ENCODE data around the gene MAP3K13.
"Not testable (repeated sequence)": the region's sequence is repeated elsewhere in the genome, so short reads cannot be mapped to it uniquely, and the experiment has no call there.

Gene MAP3K13

DNA sequence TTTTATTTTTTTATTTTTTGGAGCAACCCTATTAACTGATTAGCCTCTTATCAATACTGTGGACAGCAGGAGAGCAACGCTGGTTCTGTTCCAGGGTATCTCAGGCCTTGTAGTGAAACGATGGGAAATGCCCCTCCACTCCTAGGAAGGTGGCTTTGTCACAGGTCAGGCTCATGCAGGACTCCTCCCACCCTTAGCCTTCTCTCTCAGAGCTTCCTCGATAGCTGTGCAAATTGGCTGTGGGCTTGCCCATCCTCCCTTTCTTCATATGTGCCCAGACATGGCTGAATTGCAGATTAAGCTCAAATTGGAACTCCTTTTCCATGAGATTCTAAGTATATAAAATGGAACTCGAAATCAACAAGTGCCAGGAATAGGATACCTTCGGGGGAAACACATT is 97.4 kb downstream of the MAP3K13 start:
- DNase-seq (ENCODE audit: low spot score) = no peak
- no peak overlapping the region for H3K27ac ChIP-seq
- ChIA-PET CTCF (interaction anchor here (0.6 to 2.2 kb wide), 12 partner anchors 8 to 524 kb away, joined by 3 to 14 read pairs (median 6); no protein-coding TSS in a partner anchor), POLR2A (ENCODE audit: low non-redundant PET) (no interaction called here)
- TF ChIP-seq CTCF (conservative IDR thresholded peaks at IDR 0.05; ENCODE audit: low read depth) = no peak

DNA sequence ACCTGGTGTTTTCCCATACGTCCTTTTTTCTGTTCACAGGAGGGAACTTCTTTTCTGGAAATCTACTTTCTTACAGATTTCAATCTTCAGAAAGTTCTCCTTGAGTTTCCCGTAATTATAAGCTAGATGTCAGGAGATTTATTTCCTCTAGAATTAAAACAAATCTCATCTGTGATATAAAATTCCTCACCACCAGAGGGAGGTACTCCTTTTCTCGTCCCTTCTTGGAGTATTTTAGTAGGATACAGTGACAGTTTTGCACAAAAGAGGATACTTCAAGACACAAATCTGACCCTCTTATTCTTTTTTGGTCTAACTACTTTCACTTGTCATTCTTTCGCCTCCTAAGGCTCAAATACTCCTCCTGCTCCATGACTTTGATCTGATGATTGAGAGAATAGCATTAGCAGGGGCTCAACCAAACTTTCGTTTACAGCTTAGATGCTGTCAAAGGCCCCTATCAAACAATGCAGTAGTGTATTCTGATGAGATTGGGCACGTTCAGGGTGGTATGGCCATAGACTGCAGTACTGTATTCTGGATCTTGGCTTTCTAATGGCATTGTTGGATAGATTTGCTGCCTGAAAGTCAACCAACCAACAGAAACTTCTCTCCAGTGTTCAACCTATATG is 97.9 kb downstream of the MAP3K13 start:
- DNase-seq (ENCODE audit: low spot score) = peak; percentile 45
- TF ChIP-seq CTCF (conservative IDR thresholded peaks at IDR 0.05; ENCODE audit: low read depth) = 0 out of 2 replicates have a peak, but pooled peaks have one; percentile 19
- no peak overlapping the region for H3K27ac ChIP-seq
- ChIA-PET POLR2A (ENCODE audit: low non-redundant PET) (no interaction called here), CTCF (interaction anchor here (0.6 to 2.2 kb wide), 15 partner anchors 9 to 1298 kb away, joined by 3 to 14 read pairs (median 4); partner anchors contain the start of gene SENP2)

- no peak overlapping the region for H3K27ac ChIP-seq
- no peak for TF ChIP-seq CTCF (conservative IDR thresholded peaks at IDR 0.05; ENCODE audit: low read depth)
- CTCF ChIA-PET = no interaction called here
- POLR2A ChIA-PET (ENCODE audit: low non-redundant PET) = interaction anchor here (0.6 kb wide), 1 partner anchor 244 kb away, joined by 4 read pairs; no protein-coding TSS in a partner anchor
- DNase-seq (ENCODE audit: low spot score) = no peak
These were observed 102.5 kb downstream of the MAP3K13 start for GRCh38 chr3:185465471-185465870.

GRCh38 chr3:185466123-185466522 is 103.2 kb downstream of the MAP3K13 start:
- POLR2A ChIA-PET (ENCODE audit: low non-redundant PET) = interaction anchor here (0.6 kb wide), 1 partner anchor 245 kb away, joined by 4 read pairs; no protein-coding TSS in a partner anchor
- CTCF ChIA-PET; DNase-seq (ENCODE audit: low spot score); H3K27ac ChIP-seq: not testable (repeated sequence)

GRCh38 chr3:185469542-185469941 is 106.6 kb downstream of the MAP3K13 start:
- CTCF ChIA-PET = interaction anchor here (1.6 kb wide), 1 partner anchor 9 kb away, joined by 12 read pairs; no protein-coding TSS in a partner anchor
- no peak for DNase-seq (ENCODE audit: low spot score)
- no peak overlapping the region for H3K27ac ChIP-seq
- POLR2A ChIA-PET (ENCODE audit: low non-redundant PET) = no interaction called here
- no peak for TF ChIP-seq CTCF (conservative IDR thresholded peaks at IDR 0.05; ENCODE audit: low read depth)

DNA sequence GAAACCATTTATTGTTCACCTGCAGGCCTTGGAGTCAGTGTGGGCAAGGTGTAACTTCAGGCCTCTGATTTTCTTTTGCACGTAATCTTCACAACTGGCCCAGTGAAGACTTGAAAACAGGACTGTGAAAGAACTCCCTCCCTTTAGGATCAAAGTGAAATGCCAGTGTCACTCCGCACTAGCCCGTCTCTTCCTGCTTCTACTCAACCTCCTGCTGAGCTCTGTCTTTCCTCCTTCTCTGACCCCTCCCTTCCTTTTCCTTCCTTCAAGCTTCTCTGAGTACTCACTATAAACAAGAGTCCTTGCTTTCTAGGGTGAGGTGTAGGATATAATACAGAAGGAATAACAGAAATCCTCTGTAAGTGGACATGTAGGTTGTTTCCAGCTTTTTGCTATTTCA is 107.4 kb downstream of the MAP3K13 start:
- H3K27ac ChIP-seq = no peak overlapping the region
- POLR2A ChIA-PET (ENCODE audit: low non-redundant PET) = no interaction called here
- CTCF ChIA-PET = interaction anchor here (0.5 to 1.6 kb wide), 2 partner anchors 9 to 19 kb away, joined by 4 to 12 read pairs; no protein-coding TSS in a partner anchor
- TF ChIP-seq CTCF (conservative IDR thresholded peaks at IDR 0.05; ENCODE audit: low read depth) = no peak
- no peak for DNase-seq (ENCODE audit: low spot score)

DNA sequence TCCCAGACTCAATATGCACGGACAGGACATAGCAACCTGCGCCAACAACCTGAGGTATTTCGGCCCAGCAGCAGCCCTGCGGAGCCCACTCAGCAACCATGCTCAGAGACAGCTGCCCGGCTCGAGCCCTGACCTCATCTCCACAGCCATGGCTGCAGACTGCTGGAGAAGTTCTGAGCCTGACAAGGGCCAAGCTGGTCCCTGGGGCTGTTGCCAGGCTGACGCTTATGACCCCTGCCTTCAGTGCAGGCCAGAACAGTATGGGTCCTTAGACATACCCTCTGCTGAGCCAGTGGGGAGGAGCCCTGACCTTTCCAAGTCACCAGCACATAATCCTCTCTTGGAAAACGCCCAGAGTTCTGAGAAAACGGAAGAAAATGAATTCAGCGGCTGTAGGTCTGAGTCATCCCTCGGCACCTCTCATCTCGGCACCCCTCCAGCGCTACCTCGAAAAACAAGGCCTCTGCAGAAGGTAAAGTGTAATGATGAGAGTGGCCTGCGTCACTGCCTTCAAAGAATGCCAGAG is 110.4 kb downstream of the MAP3K13 start:
- POLR2A ChIA-PET (ENCODE audit: low non-redundant PET) = no interaction called here
- H3K27ac ChIP-seq = no peak overlapping the region
- TF ChIP-seq CTCF (conservative IDR thresholded peaks at IDR 0.05; ENCODE audit: low read depth) = no peak

GRCh38 chr3:185474922-185475321 is 112.0 kb downstream of the MAP3K13 start:
- DNase-seq (ENCODE audit: low spot score); POLR2A ChIA-PET (ENCODE audit: low non-redundant PET); CTCF ChIA-PET; H3K27ac ChIP-seq: not testable (repeated sequence)

More for the DNA sequence above, 110.4 kb downstream of the MAP3K13 start:
- DNase-seq (ENCODE audit: low spot score) = peak; percentile 31
- CTCF ChIA-PET = interaction anchor here (0.5 to 0.6 kb wide), 2 partner anchors 26 to 80 kb away, joined by 3 read pairs; partner anchors contain the start of gene TMEM41A

Measured in RWPE1 (cell line).